Measurements from ENCODE around the gene POP4.

- TF ChIP-seq FOSL1 (IDR thresholded peaks at IDR 0.05; ENCODE audit: insufficient read depth, low read depth, low read length) (no peak), YY1 (IDR thresholded peaks at IDR 0.05; ENCODE audit: low read depth, low read length) (no peak), CEBPB (IDR thresholded peaks at IDR 0.05; ENCODE audit: low read depth, low read length) (no peak), NANOG (IDR thresholded peaks at IDR 0.05; ENCODE audit: insufficient read depth, low read depth, low read length, poor library complexity, severe bottlenecking) (no peak), TEAD4 (IDR thresholded peaks at IDR 0.05; ENCODE audit: low read depth, low read length) (no peak), POLR2AphosphoS5 (IDR thresholded peaks at IDR 0.05; ENCODE audit: low read depth, low read length) (no peak), SP1 (IDR thresholded peaks at IDR 0.05; ENCODE audit: low read depth, low read length) (no peak), TAF1 (IDR thresholded peaks at IDR 0.05; ENCODE audit: low read depth, low read length) (no peak), SUZ12 (IDR thresholded peaks at IDR 0.05; ENCODE audit: low read length) (no peak), TBP (IDR thresholded peaks at IDR 0.05; ENCODE audit: low read depth, low read length) (no peak), ATF2 (IDR thresholded peaks at IDR 0.05; ENCODE audit: low read length) (no peak), SIN3A (conservative IDR thresholded peaks at IDR 0.05 in 1 of 2, IDR thresholded peaks at IDR 0.05 in 1 of 2; ENCODE audit: low read depth in 1 of 2, low read length in 2 of 2) (no peak)
- TF ChIP-seq, protein P1, sequence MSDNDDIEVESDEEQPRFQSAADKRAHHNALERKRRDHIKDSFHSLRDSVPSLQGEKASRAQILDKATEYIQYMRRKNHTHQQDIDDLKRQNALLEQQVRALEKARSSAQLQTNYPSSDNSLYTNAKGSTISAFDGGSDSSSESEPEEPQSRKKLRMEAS (IDR thresholded peaks at IDR 0.05) = no peak
- TF ChIP-seq, protein P2, sequence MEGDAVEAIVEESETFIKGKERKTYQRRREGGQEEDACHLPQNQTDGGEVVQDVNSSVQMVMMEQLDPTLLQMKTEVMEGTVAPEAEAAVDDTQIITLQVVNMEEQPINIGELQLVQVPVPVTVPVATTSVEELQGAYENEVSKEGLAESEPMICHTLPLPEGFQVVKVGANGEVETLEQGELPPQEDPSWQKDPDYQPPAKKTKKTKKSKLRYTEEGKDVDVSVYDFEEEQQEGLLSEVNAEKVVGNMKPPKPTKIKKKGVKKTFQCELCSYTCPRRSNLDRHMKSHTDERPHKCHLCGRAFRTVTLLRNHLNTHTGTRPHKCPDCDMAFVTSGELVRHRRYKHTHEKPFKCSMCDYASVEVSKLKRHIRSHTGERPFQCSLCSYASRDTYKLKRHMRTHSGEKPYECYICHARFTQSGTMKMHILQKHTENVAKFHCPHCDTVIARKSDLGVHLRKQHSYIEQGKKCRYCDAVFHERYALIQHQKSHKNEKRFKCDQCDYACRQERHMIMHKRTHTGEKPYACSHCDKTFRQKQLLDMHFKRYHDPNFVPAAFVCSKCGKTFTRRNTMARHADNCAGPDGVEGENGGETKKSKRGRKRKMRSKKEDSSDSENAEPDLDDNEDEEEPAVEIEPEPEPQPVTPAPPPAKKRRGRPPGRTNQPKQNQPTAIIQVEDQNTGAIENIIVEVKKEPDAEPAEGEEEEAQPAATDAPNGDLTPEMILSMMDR (IDR thresholded peaks at IDR 0.05; ENCODE audit: control extremely low read depth in 1 of 3, insufficient read depth in 1 of 3, low read depth in 1 of 3, low read length in 3 of 3) = no peak
These were observed 7.6 kb upstream of the POP4 start for GRCh38 chr19:29598496-29598895.
